Measurements from ENCODE around the gene DENND5B. TPM values are rescaled to one million over a fixed set of nuclear protein-coding genes. Genes with fewer than 3 reads are reported as not detected.

DENND5B gene
- total RNA-seq, 1 experiment from 2014 or later: 9.2 TPM

GRCh38 chr12:31605531-31605930, 14.6 kb upstream of the DENND5B start:
- Histone ChIP-seq H2AFZ (no peak overlapping the region), H3K79me2 (ENCODE audit: low read depth) (no peaks in the 10 kb centered on the region), H3K4me1 (replicated peaks; ENCODE audit: insufficient read depth) (no peaks in the 10 kb centered on the region), H3K27me3 (ENCODE audit: insufficient read depth, low read depth) (no peaks in the 10 kb centered on the region), H3K9me3 (ENCODE audit: insufficient read depth, low read depth) (peaks cover 7% of the 10 kb centered on the region), H3K4me2 (no peak overlapping the region), H3K27ac (no peak overlapping the region), H3K36me3 (ENCODE audit: low read depth) (no peaks in the 10 kb centered on the region), H3K4me3 (no peak overlapping the region), H3F3A (ENCODE audit: insufficient read depth, low read depth) (no peaks in the 10 kb centered on the region), H3K9me2 (ENCODE audit: insufficient read depth) (no peaks in the 10 kb centered on the region), H4K20me1 (ENCODE audit: insufficient read depth) (no peaks in the 10 kb centered on the region)
- intact Hi-C loops (cut with micrococcal nuclease; ENCODE audit: unreplicated experiment): no loop called here
- BruUV-seq (replicated peaks): no TSS peak
- DNase-seq: no peak
- no peak for TF ChIP-seq CTCF (conservative IDR thresholded peaks at IDR 0.05)
- no peak for TF ChIP-seq EZH2 (IDR thresholded peaks at IDR 0.05; ENCODE audit: low read depth)
- POLR2A ChIA-PET (ENCODE audit: unreplicated experiment): interaction anchor here (0.5 to 0.7 kb wide), 2 partner anchors 13 to 22 kb away, joined by 4 to 5 read pairs; no protein-coding TSS in a partner anchor
- CTCF ChIA-PET: interaction anchor here (0.5 kb wide), 1 partner anchor 1117 kb away, joined by 4 read pairs; no protein-coding TSS in a partner anchor

DNA sequence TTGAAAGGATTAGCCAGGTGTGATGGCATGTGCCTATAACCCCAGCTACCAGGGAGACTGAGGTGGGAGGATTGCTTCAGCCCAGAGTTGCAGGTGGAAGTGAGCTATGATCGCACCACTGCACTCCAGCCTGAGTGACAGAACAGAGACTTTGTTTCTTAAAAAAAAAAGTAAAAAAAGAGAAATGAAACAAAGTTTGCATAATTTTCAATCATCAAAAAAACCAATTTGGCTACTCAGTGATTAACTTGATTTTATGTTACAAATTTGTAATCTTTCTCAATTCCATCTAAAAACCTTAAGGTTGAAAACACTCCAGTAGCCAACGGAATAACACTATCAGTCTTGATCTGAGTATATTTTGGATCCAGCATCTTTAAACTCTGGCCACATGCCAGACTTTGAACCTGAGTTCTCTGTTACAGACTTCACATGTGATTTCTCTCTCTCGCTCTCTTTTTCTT, 12.6 kb upstream of the DENND5B start:
- BruUV-seq (replicated peaks): no TSS peak
- intact Hi-C loops (cut with micrococcal nuclease; ENCODE audit: unreplicated experiment): no loop called here
- POLR2A ChIA-PET (ENCODE audit: unreplicated experiment): no interaction called here

DNA sequence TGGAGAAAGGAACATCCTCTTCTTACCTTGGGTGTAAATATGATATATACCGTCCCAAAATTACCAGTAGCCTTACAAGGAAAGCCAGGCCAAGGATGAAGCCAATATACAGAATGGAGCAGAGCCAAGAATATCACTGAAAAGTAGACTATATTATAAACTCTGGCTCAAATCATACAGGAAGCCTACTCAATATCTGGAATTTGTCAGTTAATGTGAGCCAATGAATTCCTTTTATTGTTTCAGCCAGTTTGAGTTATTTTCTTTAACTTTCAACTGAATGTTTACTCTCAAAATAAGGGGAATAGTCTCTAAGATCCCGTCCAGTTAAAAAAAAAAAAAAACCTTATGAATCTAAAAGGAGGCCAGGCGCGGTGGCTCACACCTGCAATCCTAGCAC, 9.8 kb upstream of the DENND5B start:
- H3K4me2 ChIP-seq: no peak overlapping the region
- POLR2A ChIA-PET (ENCODE audit: unreplicated experiment): no interaction called here

More for the DNA sequence above, 12.6 kb upstream of the DENND5B start:
- Histone ChIP-seq H3K27ac (no peak overlapping the region), H3K4me1 (replicated peaks; ENCODE audit: insufficient read depth) (no peaks in the 10 kb centered on the region), H3K4me3 (no peak overlapping the region), H3K9me3 (ENCODE audit: insufficient read depth, low read depth) (peaks cover 7% of the 10 kb centered on the region), H3K4me2 (no peak overlapping the region), H3K36me3 (ENCODE audit: low read depth) (no peaks in the 10 kb centered on the region), H3F3A (ENCODE audit: insufficient read depth, low read depth) (no peaks in the 10 kb centered on the region), H4K20me1 (ENCODE audit: insufficient read depth) (no peaks in the 10 kb centered on the region), H3K27me3 (ENCODE audit: insufficient read depth, low read depth) (no peaks in the 10 kb centered on the region), H2AFZ (no peak overlapping the region; the same call in 1 of the 2 replicates), H3K79me2 (ENCODE audit: low read depth) (no peaks in the 10 kb centered on the region), H3K9me2 (ENCODE audit: insufficient read depth) (no peaks in the 10 kb centered on the region)
- CTCF ChIA-PET: interaction anchor here (0.6 kb wide), 1 partner anchor 780 kb away, joined by 6 read pairs; no protein-coding TSS in a partner anchor
- DNase-seq: no peak
- TF ChIP-seq EZH2 (IDR thresholded peaks at IDR 0.05; ENCODE audit: low read depth) (no peak), CTCF (conservative IDR thresholded peaks at IDR 0.05) (no peak)

More for the DNA sequence above, 9.8 kb upstream of the DENND5B start:
- no peak overlapping the region for H2AFZ ChIP-seq
- H3K4me3 ChIP-seq: no peak overlapping the region
- no peak for TF ChIP-seq CTCF (conservative IDR thresholded peaks at IDR 0.05)
- no peak for TF ChIP-seq EZH2 (IDR thresholded peaks at IDR 0.05; ENCODE audit: low read depth)
- no peaks in the 10 kb centered on the region for H3F3A ChIP-seq (ENCODE audit: insufficient read depth, low read depth)
- H3K27me3 ChIP-seq (ENCODE audit: insufficient read depth, low read depth): no peaks in the 10 kb centered on the region
- H3K9me2 ChIP-seq (ENCODE audit: insufficient read depth): no peaks in the 10 kb centered on the region
- intact Hi-C loops (cut with micrococcal nuclease; ENCODE audit: unreplicated experiment): no loop called here
- CTCF ChIA-PET: no interaction called here
- H4K20me1 ChIP-seq (ENCODE audit: insufficient read depth): no peaks in the 10 kb centered on the region
- BruUV-seq (replicated peaks): no TSS peak
- H3K27ac ChIP-seq: no peak overlapping the region
- no peaks in the 10 kb centered on the region for H3K9me3 ChIP-seq (ENCODE audit: insufficient read depth, low read depth)
- H3K79me2 ChIP-seq (ENCODE audit: low read depth): no peaks in the 10 kb centered on the region
- no peak for DNase-seq
- H3K36me3 ChIP-seq (ENCODE audit: low read depth): no peaks in the 10 kb centered on the region
- H3K4me1 ChIP-seq (replicated peaks; ENCODE audit: insufficient read depth): no peaks in the 10 kb centered on the region
